HG03108 (cell line): ENCODE data around the gene GRIN2C.
A peak's percentile ranks its signal among the peaks of the same experiment; 100 is the strongest.
"Not testable (repeated sequence)": the region's sequence is repeated elsewhere in the genome, so short reads cannot be mapped to it uniquely, and the experiment has no call there.

Experiments used
- ATAC-seq: cut with Tn5 transposase; IDR thresholded peaks from one replicate; pipeline ENCODE4 v1.9.1; 2021; ENCODE audit warnings: moderate library complexity; ENCODE audit not compliant: unreplicated experiment

GRIN2C gene

DNA sequence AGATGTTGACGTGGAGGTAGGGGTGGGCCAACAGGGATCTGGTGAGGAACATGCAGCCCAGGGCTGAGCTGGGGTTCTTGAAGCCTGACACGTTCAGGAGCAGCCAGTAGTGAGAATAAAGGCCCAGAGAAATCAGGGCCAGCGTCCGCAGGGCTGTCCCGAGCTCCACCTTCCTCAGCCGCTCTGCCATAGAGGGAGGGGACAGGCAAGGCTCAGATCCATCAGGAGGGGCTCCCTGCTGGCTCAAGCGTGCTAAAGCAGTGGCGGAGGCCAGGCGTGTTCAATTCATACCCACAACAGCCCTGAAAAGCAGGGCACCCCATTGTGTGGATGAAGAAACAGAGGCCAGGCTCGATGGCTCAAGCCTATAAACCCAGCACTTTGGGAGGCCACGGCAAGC, 21.4 kb upstream of the GRIN2C start:
- ATAC-seq: no peak

- no peak for ATAC-seq
Observed at GRCh38 chr17:74879308-74879707, 19.6 kb upstream of the GRIN2C start.

DNA sequence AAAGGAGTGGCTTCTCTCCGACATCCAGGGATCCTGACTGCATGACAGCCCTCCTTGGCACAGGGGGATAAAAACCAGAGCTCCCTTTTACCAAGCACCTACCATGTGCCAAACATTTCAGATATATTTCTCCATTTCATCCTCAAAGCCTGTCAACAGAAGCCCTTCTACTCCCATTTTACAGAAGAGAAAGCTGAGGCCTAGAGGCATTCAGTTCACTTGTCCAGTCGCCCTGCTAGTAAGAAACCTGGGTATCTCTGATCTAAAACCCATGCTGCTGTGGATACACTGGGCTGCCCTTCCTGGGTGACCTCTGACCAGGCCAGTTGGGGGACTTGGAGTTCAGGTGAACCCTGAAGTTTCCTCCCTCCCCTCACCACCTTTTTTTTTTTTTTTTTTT, 19.0 kb upstream of the GRIN2C start:
- no peak for ATAC-seq

- no peak for ATAC-seq
Observed at GRCh38 chr17:74877592-74878548, 18.2 kb upstream of the GRIN2C start.

DNA sequence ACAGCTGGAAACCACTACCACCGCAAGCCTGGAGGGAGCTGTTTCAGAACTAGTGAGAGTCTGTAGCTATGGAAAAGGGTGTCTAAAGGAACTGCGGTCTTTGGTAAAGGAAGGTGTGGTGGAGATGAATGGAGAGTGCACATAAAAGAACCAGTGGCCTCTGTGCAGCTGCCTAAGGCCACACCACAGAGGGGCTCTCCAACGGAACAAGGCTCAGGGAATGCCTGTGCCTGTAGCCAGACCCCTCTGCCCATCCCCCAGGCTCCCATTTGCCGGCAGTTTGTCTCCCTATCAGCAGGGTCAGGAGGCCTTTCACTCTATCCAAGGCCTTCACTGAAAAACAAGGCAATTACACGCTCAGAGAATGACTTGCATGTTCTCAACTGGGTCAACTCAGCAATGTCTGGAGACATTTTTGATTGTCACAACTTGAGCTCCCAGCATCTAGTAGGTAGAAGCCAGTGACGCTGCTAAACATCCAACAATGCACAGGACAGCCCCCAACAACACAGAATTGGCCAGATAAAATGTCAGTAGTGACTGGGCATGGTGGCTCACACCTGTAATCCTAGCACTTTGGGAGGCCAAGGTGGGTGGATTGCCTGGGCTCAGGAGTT, 16.4 kb upstream of the GRIN2C start:
- no peak for ATAC-seq

GRCh38 chr17:74875155-74875976, 15.7 kb upstream of the GRIN2C start:
- ATAC-seq: no peak

- ATAC-seq: no peak
Observed at GRCh38 chr17:74874615-74875037, 14.9 kb upstream of the GRIN2C start.

DNA sequence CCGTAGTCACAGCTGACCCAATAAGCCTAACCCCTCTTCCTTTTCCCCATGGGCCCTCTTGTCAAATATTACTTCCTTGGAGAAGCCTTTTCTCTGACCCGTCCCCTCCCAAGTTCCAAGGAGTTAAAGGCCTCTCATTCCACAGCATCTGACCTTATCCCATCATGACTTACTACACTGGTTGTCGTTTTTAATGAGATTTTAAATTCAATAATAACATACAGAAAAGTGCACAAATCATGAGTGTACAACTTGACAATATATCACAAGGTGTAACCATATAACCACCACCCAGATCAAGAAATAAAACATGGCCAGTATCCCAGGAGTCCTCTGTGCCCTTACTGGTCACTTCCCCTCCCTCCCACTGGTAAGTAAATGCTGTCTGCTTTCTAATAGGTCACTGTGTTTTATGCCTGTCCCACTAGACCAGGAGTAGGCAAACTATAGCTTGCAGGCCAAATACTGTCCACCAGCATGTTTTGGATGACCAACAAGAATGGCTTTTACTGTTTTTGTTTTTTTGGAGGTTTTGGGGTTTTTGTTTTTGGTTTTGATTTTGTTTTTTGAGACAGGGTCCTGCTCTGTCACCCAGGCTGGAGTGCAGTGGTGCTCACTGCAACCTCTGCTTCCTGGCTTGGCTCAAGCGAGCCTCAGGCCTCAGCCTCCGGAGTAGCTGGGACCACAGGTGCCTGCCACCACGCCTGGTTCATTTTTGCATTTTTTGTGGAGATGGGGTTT, 14.4 kb upstream of the GRIN2C start:
- ATAC-seq: no peak

GRCh38 chr17:74873037-74873873, 13.6 kb upstream of the GRIN2C start:
- peak; percentile 88 for ATAC-seq

GRCh38 chr17:74872313-74873036, 12.8 kb upstream of the GRIN2C start, which contains the start of gene FDXR:
TSS of gene FDXR (minus strand) at chr17:74872994. CDS start at chr17:74872944, 50 bp downstream.
- peak; percentile 13 for ATAC-seq

DNA sequence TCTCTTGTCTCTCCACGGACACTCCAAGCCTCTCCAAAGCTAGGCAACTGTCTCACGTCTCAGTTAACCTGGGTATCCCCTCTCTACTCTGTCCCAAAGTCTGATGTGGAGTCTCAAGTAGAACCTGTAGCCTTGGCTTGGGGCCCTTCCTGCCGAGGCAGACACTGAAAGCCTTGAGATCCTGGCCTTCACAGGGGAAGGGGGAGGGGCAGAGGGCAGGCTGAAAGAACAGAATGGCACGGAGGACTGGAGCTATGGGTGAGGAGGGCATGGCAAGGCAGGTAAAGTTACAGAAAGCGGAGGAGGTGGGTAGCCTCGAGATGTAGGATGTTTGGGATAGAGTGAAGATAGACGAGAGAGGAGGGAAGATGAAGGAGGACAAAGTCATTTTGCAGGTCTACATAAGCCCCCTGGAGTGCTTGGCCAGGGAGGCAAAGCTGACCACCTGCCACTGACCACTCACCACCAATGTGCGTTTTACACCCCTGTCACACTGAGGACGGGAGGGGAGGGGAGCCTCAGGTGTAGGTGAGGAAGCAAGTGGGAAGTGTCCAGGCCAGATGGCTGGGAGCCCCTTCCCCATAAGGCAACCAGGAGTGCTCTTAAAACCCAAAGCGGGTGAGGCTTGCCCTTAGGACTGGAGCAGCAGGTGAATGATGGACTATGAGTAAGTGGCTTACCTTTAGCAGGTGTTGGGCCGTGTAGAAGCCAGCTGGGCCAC, 11.8 kb upstream of the GRIN2C start:
- no peak for ATAC-seq

DNA sequence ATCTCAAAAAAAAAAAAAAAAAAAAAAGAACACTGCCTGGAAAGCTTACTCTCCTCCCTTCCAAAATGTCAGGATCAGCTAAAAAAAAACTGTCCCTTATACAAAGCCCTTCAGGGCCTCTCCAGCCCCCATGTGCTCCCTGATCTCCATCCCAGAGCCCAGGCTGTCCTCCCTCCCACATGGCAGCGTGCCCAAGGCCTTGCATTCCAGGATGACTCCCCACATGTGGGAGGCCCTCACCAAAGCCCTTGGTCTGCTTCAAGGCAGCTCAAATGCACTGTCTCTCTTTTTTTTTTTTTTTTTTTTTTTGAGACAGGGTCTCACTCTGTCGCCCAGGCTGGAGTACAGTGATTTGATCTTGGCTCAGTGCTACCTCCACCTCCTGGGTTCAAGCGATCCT, 10.8 kb upstream of the GRIN2C start:
- no peak for ATAC-seq

- not testable (repeated sequence) for ATAC-seq
Observed at GRCh38 chr17:74870028-74870427, 10.3 kb upstream of the GRIN2C start.

GRCh38 chr17:74868908-74869255, 9.2 kb upstream of the GRIN2C start:
- ATAC-seq: no peak

GRCh38 chr17:74868251-74868907, 8.7 kb upstream of the GRIN2C start:
- ATAC-seq: no peak

- ATAC-seq: no peak
Observed at GRCh38 chr17:74866198-74866835, 6.6 kb upstream of the GRIN2C start.

- no peak for ATAC-seq
Observed at GRCh38 chr17:74865504-74866197, 6.0 kb upstream of the GRIN2C start.
